GM19468 (cell line): ENCODE results near the gene PFKFB4.

Experiments
- ATAC-seq: cut with Tn5 transposase; IDR thresholded peaks from one replicate; pipeline ENCODE4 v1.9.1; 2021; ENCODE audit warnings: mild to moderate bottlenecking, moderate library complexity, moderate number of reproducible peaks; ENCODE audit not compliant: unreplicated experiment; ENCODE audit errors: extremely low read depth

The PFKFB4 gene

DNA sequence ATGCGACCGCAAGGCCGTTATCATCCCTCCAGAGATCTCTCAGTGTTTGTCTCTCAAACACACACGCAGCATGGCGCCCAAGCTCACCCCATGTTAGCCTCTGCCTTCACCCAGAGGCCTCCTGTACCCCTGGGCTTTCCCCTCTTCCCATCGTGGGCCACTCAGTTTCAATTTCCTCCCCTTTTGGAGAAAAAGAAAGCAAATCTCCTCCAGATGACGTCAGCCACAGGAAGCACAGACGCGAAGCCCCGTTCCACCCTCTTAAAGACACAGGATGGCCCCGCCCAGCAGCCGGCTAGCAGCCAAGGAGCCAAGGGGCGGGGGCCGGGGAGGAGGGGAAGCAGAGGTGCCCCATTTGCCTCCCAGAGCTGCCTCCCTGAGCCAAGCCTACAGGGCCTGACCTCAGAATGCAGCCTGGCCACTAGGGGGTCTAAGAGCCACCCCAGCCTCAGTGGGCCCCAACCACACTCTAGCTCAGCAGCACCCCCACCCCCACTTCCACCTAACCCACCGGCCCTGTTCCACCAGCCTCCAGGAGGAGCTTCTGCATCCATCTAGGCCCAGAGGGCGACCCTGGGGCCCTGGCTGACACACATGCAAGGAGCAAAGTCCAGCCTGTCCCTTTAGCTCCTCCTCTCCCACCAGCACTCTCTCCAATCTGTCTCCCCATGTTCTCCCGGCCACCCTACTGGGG, 83.5 kb downstream of the PFKFB4 start:
- peak; percentile 79 for ATAC-seq

GRCh38 chr3:48472673-48472922, 84.0 kb downstream of the PFKFB4 start:
- no peak for ATAC-seq

GRCh38 chr3:48470286-48470685, 86.3 kb downstream of the PFKFB4 start:
- no peak for ATAC-seq

GRCh38 chr3:48469046-48469915, 87.3 kb downstream of the PFKFB4 start:
- no peak for ATAC-seq

- no peak for ATAC-seq
Observed at GRCh38 chr3:48468329-48468731, 88.3 kb downstream of the PFKFB4 start.
